ENCODE data around the gene RPUSD4. TPM values are rescaled to one million over a fixed set of nuclear protein-coding genes. Genes with fewer than 3 reads are reported as not detected.

Gene RPUSD4
- polyA plus RNA-seq, 1 donor from 2014 or later, result 43.4 TPM

DNA sequence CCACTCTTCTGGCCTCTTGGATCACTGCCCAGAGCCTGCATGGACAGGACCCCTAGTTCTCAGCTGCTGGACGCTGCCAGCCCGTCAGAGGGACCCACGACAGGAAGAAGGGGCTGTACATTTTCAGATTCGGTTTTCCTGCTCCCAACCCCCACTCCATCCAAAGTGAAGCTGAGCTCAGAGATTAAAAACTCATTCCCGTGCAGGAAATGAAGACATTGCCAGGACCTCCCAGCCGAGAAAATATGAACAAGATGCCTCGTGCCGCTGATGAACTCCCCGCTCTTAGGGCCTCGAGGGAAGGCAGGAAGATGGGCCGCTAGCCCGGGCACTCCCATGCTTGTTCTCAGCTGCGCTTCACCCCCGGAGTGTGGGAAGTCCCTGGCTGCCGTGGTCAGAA is 36.1 kb downstream of the RPUSD4 start:
- TF ChIP-seq, protein P1, sequence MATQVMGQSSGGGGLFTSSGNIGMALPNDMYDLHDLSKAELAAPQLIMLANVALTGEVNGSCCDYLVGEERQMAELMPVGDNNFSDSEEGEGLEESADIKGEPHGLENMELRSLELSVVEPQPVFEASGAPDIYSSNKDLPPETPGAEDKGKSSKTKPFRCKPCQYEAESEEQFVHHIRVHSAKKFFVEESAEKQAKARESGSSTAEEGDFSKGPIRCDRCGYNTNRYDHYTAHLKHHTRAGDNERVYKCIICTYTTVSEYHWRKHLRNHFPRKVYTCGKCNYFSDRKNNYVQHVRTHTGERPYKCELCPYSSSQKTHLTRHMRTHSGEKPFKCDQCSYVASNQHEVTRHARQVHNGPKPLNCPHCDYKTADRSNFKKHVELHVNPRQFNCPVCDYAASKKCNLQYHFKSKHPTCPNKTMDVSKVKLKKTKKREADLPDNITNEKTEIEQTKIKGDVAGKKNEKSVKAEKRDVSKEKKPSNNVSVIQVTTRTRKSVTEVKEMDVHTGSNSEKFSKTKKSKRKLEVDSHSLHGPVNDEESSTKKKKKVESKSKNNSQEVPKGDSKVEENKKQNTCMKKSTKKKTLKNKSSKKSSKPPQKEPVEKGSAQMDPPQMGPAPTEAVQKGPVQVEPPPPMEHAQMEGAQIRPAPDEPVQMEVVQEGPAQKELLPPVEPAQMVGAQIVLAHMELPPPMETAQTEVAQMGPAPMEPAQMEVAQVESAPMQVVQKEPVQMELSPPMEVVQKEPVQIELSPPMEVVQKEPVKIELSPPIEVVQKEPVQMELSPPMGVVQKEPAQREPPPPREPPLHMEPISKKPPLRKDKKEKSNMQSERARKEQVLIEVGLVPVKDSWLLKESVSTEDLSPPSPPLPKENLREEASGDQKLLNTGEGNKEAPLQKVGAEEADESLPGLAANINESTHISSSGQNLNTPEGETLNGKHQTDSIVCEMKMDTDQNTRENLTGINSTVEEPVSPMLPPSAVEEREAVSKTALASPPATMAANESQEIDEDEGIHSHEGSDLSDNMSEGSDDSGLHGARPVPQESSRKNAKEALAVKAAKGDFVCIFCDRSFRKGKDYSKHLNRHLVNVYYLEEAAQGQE (IDR thresholded peaks at IDR 0.05; ENCODE audit: borderline replicate concordance), result no peak
- TF ChIP-seq, protein P2, sequence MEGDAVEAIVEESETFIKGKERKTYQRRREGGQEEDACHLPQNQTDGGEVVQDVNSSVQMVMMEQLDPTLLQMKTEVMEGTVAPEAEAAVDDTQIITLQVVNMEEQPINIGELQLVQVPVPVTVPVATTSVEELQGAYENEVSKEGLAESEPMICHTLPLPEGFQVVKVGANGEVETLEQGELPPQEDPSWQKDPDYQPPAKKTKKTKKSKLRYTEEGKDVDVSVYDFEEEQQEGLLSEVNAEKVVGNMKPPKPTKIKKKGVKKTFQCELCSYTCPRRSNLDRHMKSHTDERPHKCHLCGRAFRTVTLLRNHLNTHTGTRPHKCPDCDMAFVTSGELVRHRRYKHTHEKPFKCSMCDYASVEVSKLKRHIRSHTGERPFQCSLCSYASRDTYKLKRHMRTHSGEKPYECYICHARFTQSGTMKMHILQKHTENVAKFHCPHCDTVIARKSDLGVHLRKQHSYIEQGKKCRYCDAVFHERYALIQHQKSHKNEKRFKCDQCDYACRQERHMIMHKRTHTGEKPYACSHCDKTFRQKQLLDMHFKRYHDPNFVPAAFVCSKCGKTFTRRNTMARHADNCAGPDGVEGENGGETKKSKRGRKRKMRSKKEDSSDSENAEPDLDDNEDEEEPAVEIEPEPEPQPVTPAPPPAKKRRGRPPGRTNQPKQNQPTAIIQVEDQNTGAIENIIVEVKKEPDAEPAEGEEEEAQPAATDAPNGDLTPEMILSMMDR (IDR thresholded peaks at IDR 0.05; ENCODE audit: poor library complexity, severe bottlenecking), result no peak
- TF ChIP-seq SMC3 (conservative IDR thresholded peaks at IDR 0.05; ENCODE audit: poor library complexity) (no peak), EZH2 (IDR thresholded peaks at IDR 0.05; ENCODE audit: borderline replicate concordance, insufficient read depth, low read length, poor library complexity, severe bottlenecking) (no peak), TAF1 (IDR thresholded peaks at IDR 0.05; ENCODE audit: low read depth) (no peak), RAD21 (conservative IDR thresholded peaks at IDR 0.05) (no peak), POLR2AphosphoS5 (IDR thresholded peaks at IDR 0.05) (no peak), EP300 (conservative IDR thresholded peaks at IDR 0.05; ENCODE audit: poor library complexity, severe bottlenecking) (no peak), MXI1 (conservative IDR thresholded peaks at IDR 0.05; ENCODE audit: poor library complexity, severe bottlenecking) (no peak)
- no peaks in the 10 kb centered on the region for H3K27me3 ChIP-seq (ENCODE audit: insufficient read depth, low read depth, low read length)
- H3K9me2 ChIP-seq (ENCODE audit: insufficient read depth, low read length), result no peaks in the 10 kb centered on the region
- H2AFZ ChIP-seq (ENCODE audit: low read depth, low read length), result no peak overlapping the region
- no peaks in the 10 kb centered on the region for H3K36me3 ChIP-seq (ENCODE audit: insufficient read depth, low read length)
- H3K9ac ChIP-seq (ENCODE audit: low read length), result no peak overlapping the region
- no peaks in the 10 kb centered on the region for H4K20me1 ChIP-seq (ENCODE audit: insufficient read depth)
- no peak overlapping the region for H3K4me2 ChIP-seq (ENCODE audit: low read length)
- no peak overlapping the region for H3K4me3 ChIP-seq (ENCODE audit: low read length)
- no peaks in the 10 kb centered on the region for H3F3A ChIP-seq (ENCODE audit: insufficient read depth, low read length, poor library complexity, severe bottlenecking)
- no peaks in the 10 kb centered on the region for H3K9me3 ChIP-seq (ENCODE audit: low read length)
- H3K27ac ChIP-seq (ENCODE audit: low read length), result no peak overlapping the region
- H3K79me2 ChIP-seq (replicated peaks; ENCODE audit: insufficient read depth, low read length), result no peaks in the 10 kb centered on the region

DNA sequence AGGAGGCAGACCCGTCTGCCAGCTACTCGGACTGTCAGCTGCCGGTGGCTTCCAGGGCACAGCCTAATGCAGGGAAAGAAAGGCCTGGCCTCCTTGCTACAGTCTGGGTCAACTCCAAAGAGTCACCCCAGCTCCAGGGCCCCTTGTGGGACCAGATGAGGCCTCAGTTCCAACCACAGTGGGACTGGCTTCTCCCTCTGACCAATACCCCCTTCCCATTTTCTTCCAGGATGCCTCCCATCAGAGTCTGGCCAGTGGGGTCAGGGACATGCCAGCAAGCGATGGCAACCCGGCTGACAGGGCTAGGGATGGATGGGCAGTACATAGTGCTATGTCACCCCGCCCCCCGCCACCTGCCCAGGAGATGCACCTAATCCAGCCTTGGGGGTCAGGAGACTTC is 36.6 kb downstream of the RPUSD4 start:
- Histone ChIP-seq H3K9me2 (ENCODE audit: insufficient read depth, low read length) (no peaks in the 10 kb centered on the region), H3K9me3 (ENCODE audit: low read length) (no peaks in the 10 kb centered on the region), H3K27me3 (ENCODE audit: insufficient read depth, low read depth, low read length) (no peaks in the 10 kb centered on the region), H3K36me3 (ENCODE audit: insufficient read depth, low read length) (no peaks in the 10 kb centered on the region), H3K79me2 (replicated peaks; ENCODE audit: insufficient read depth, low read length) (no peaks in the 10 kb centered on the region), H3K4me3 (ENCODE audit: low read length) (no peak overlapping the region), H3F3A (ENCODE audit: insufficient read depth, low read length, poor library complexity, severe bottlenecking) (no peaks in the 10 kb centered on the region), H3K9ac (ENCODE audit: low read length) (no peak overlapping the region), H4K20me1 (ENCODE audit: insufficient read depth) (no peaks in the 10 kb centered on the region), H2AFZ (ENCODE audit: low read depth, low read length) (no peak overlapping the region), H3K27ac (ENCODE audit: low read length) (no peak overlapping the region), H3K4me2 (ENCODE audit: low read length) (no peak overlapping the region)
- TF ChIP-seq MXI1 (conservative IDR thresholded peaks at IDR 0.05; ENCODE audit: poor library complexity, severe bottlenecking), result no peak
- TF ChIP-seq RAD21 (conservative IDR thresholded peaks at IDR 0.05), result peak; percentile 10

DNA sequence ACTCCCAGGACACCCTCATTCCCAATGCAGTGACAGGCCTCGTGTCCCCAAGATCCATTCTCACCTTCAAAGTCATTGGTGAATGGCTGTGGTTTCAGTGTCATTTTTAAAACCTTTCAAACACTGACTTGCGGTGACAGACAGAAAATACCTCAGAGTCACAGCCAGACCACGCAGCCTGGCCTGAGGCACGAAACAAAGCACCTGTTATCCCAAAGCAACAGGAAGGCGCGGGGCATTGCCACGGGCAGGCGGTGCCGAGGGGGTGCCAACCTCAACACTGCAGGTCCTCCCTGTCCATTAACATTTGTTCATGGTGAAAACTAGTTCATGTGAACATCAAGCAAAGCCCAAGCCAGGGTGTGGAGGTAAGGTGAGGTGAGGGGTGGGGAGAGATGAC is 38.2 kb downstream of the RPUSD4 start:
- H3K9ac ChIP-seq (ENCODE audit: low read length), result no peak overlapping the region
- no peak overlapping the region for H3K27ac ChIP-seq (ENCODE audit: low read length)
- H3K27me3 ChIP-seq (ENCODE audit: insufficient read depth, low read depth, low read length), result no peaks in the 10 kb centered on the region
- H3K9me3 ChIP-seq (ENCODE audit: low read length), result no peaks in the 10 kb centered on the region
- H4K20me1 ChIP-seq (ENCODE audit: insufficient read depth), result no peaks in the 10 kb centered on the region
- no peaks in the 10 kb centered on the region for H3K79me2 ChIP-seq (replicated peaks; ENCODE audit: insufficient read depth, low read length)
- H3K4me3 ChIP-seq (ENCODE audit: low read length), result no peak overlapping the region
- no peaks in the 10 kb centered on the region for H3K36me3 ChIP-seq (ENCODE audit: insufficient read depth, low read length)
- no peak overlapping the region for H2AFZ ChIP-seq (ENCODE audit: low read depth, low read length)
- H3K9me2 ChIP-seq (ENCODE audit: insufficient read depth, low read length), result no peaks in the 10 kb centered on the region
- TF ChIP-seq TAF1 (IDR thresholded peaks at IDR 0.05; ENCODE audit: low read depth), result no peak
- no peak for TF ChIP-seq POLR2AphosphoS5 (IDR thresholded peaks at IDR 0.05)
- no peak for TF ChIP-seq SMC3 (conservative IDR thresholded peaks at IDR 0.05; ENCODE audit: poor library complexity)
- no peak for TF ChIP-seq RAD21 (conservative IDR thresholded peaks at IDR 0.05)
- TF ChIP-seq EP300 (conservative IDR thresholded peaks at IDR 0.05; ENCODE audit: poor library complexity, severe bottlenecking), result no peak
- no peak for TF ChIP-seq EZH2 (IDR thresholded peaks at IDR 0.05; ENCODE audit: borderline replicate concordance, insufficient read depth, low read length, poor library complexity, severe bottlenecking)
- TF ChIP-seq, protein P1 (IDR thresholded peaks at IDR 0.05; ENCODE audit: borderline replicate concordance), result no peak
- TF ChIP-seq MXI1 (conservative IDR thresholded peaks at IDR 0.05; ENCODE audit: poor library complexity, severe bottlenecking), result no peak
- TF ChIP-seq, protein P2 (IDR thresholded peaks at IDR 0.05; ENCODE audit: poor library complexity, severe bottlenecking), result no peak
- H3F3A ChIP-seq (ENCODE audit: insufficient read depth, low read length, poor library complexity, severe bottlenecking), result no peaks in the 10 kb centered on the region
- H3K4me2 ChIP-seq (ENCODE audit: low read length), result no peak overlapping the region
